Left ventricle myocardium inferior (tissue), 1 donor: ENCODE measurements around the gene PEDS1. TPM values are rescaled to one million over a fixed set of nuclear protein-coding genes. Genes with fewer than 3 reads are reported as not detected.

Experiments used
- DNase-seq: peaks from one replicate; pipeline ENCODE4 v3.0.0-alpha.2; 2020
- H3K27ac ChIP-seq: fragments of 200-600 bp; replicated peaks from 2 replicates; pipeline ENCODE4 v1.8.0; 2021
- H3K27me3 ChIP-seq: fragments of 200-600 bp; 2 replicates; pipeline ENCODE4 v1.8.0; 2021; ENCODE audit warnings: low read depth
- H3K36me3 ChIP-seq: fragments of 200-600 bp; 2 replicates; pipeline ENCODE4 v1.8.0; 2021
- H3K4me1 ChIP-seq: fragments of 200-600 bp; 2 replicates; pipeline ENCODE4 v1.8.0; 2021
- H3K4me3 ChIP-seq: fragments of 200-600 bp; 2 replicates; pipeline ENCODE4 v1.8.0; 2021; ENCODE audit warnings: mild to moderate bottlenecking, moderate library complexity
- H3K9me3 ChIP-seq: fragments of 200-600 bp; replicated peaks from 2 replicates; pipeline ENCODE4 v1.8.0; 2021
- CTCF ChIP-seq: fragments of 200-600 bp; IDR thresholded peaks from 2 replicates; pipeline ENCODE4 v1.8.0; 2021; ENCODE audit warnings: antibody characterized with exemption, mild to moderate bottlenecking, borderline replicate concordance
- intact Hi-C: fragments of 100-400 bp; cut with micrococcal nuclease; formaldehyde crosslinking; loops from one replicate; pipeline ENCODE4 v1.11.0; 2022
- total RNA-seq: library from RNA; stranded (reverse); fragmentation: NEBNext Ultra II Directional; extraction: Animal tissue kit (Norgen Biotek cat#: 25700); gene quantifications from one replicate; pipeline ENCODE4 v1.2.1, GENCODE V29; 2021
- donor health status: DM: no; HTN: yes; CAD: no; lungs with severe emphysema.

PEDS1 gene
- total RNA-seq, 1 donor from 2014 or later = 17.3 TPM

DNA sequence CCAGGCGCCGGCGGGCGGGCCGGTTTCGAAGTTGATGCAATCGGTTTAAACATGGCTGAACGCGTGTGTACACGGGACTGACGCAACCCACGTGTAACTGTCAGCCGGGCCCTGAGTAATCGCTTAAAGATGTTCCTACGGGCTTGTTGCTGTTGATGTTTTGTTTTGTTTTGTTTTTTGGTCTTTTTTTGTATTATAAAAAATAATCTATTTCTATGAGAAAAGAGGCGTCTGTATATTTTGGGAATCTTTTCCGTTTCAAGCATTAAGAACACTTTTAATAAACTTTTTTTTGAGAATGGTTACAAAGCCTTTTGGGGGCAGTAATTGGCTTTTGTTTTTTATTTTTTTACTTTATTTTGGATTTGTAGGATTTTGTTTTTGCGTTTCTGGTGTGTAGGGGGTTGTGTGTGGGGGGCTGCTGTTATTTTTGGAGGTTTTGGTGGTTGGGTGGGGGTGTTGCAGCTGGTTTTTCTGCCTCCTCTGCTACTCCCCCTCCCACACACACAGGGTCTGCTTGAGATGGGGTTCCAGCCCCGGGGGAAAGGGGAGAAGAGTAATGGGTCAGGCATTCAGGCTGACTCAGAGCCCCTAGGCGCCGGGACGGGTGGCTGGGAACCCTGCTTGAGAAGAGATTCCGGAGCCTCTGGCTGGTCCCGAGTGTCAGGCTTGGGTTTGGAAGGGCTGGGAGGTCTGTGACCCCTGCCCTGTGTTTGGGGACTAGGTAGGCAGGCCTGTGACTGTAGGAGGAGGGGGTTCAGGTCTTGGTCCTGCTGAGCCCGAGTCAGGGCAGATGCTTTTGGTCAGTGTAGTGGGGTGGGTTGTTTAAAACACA lies 39.1 kb upstream of the PEDS1 start:
- Histone ChIP-seq H3K27ac (peak overlapping the region; percentile 99), H3K36me3 (peaks cover 8% of the 10 kb centered on the region), H3K27me3 (no peaks in the 10 kb centered on the region), H3K4me1 (peaks cover 57% of the 10 kb centered on the region), H3K9me3 (no peaks in the 10 kb centered on the region), H3K4me3 (peak overlapping the region; percentile 94)
- intact Hi-C loops = no loop called here
- TF ChIP-seq CTCF = no peak
- DNase-seq = peak; percentile 85

GRCh38 chr20:50191544-50192363 lies 38.2 kb upstream of the PEDS1 start:
- Histone ChIP-seq H3K4me3 (peak overlapping the region; percentile 94), H3K36me3 (peaks cover 8% of the 10 kb centered on the region), H3K4me1 (peaks cover 61% of the 10 kb centered on the region), H3K27ac (peak overlapping the region; percentile 99), H3K27me3 (no peaks in the 10 kb centered on the region), H3K9me3 (no peaks in the 10 kb centered on the region)
- TF ChIP-seq CTCF = peak; percentile 67
- intact Hi-C loops = no loop called here
- peak; percentile 44 for DNase-seq

GRCh38 chr20:50191065-50191543 lies 37.6 kb upstream of the PEDS1 start:
- peak overlapping the region; percentile 99 for H3K27ac ChIP-seq
- DNase-seq = peak; percentile 73
- intact Hi-C loops = no loop called here

GRCh38 chr20:50190251-50191064 lies 36.9 kb upstream of the PEDS1 start, which contains the start of gene CEBPB:
Gene CEBPB (plus strand): TSS chr20:50190830. CDS start chr20:50191034, 204 bp downstream.
- Histone ChIP-seq H3K4me1 (peaks cover 58% of the 10 kb centered on the region), H3K36me3 (peaks cover 8% of the 10 kb centered on the region), H3K27ac (peak within 1 kb of the TSS; percentile 99), H3K4me3 (peak within 1 kb of the TSS; percentile 94), H3K9me3 (no peaks in the 10 kb centered on the region), H3K27me3 (no peaks in the 10 kb centered on the region)
- intact Hi-C loops = no loop called here
- peak; percentile 88 for DNase-seq
- TF ChIP-seq CTCF = peak; percentile 82

More at GRCh38 chr20:50191065-50191543, 37.6 kb upstream of the PEDS1 start:
- Histone ChIP-seq H3K9me3 (no peaks in the 10 kb centered on the region), H3K4me1 (peaks cover 61% of the 10 kb centered on the region), H3K4me3 (peak overlapping the region; percentile 94), H3K36me3 (peaks cover 8% of the 10 kb centered on the region), H3K27me3 (no peaks in the 10 kb centered on the region)
- TF ChIP-seq CTCF = peak; percentile 28
